A673 (cell line): Measurements from ENCODE around the gene AP1AR. TPM values are rescaled to one million over a fixed set of nuclear protein-coding genes. Genes with fewer than 3 reads are reported as not detected.
A peak's percentile ranks its signal among the peaks of the same experiment; 100 is the strongest.

ENCODE experiments used
- BruUV-seq: library from RNA; stranded (reverse); fragments of 400-500 nt; replicated peaks from 2 replicates; lab custom pipeline; 2021; lab: Mats Ljungman, UMichigan
- CTCF ChIA-PET: fragments of 300-600 bp; sonication (Branson Sonifier 250); formaldehyde crosslinking; loops from one replicate; lab custom pipeline; 2022; ENCODE audit warnings: antibody characterized with exemption; lab: Charles Lee
- POLR2A ChIA-PET: fragments of 300-600 bp; sonication (Branson Sonifier 250); formaldehyde crosslinking; loops from one replicate; lab custom pipeline; 2022; ENCODE audit warnings: antibody characterized with exemption; ENCODE audit not compliant: low non-redundant PET; lab: Charles Lee
- DNase-seq: peaks from one replicate; pipeline ENCODE4 v3.0.0-alpha.2; 2015; ENCODE audit warnings: low spot score
- H3K27ac ChIP-seq: fragments of 200-600 bp; sonication (generic); 2 replicates; pipeline ENCODE4 v1.5.1; 2016; ENCODE audit warnings: mixed run types, low read depth, mild to moderate bottlenecking, mixed read lengths, antibody characterized with exemption, low read length; ENCODE audit not compliant: poor library complexity, severe bottlenecking
- H3K27me3 ChIP-seq: fragments of 200-600 bp; sonication (generic); replicated peaks from 2 replicates; pipeline ENCODE4 v1.6.1; 2017; ENCODE audit warnings: mixed run types, low read depth, mild to moderate bottlenecking, mixed read lengths, antibody characterized with exemption, low read length; ENCODE audit not compliant: insufficient read depth, poor library complexity
- H3K36me3 ChIP-seq: fragments of 200-600 bp; sonication (generic); 2 replicates; pipeline ENCODE4 v1.6.1; 2016; ENCODE audit warnings: mixed run types, mild to moderate bottlenecking, mixed read lengths, antibody characterized with exemption, low read length; ENCODE audit not compliant: insufficient read depth, poor library complexity, severe bottlenecking
- H3K4me1 ChIP-seq: fragments of 200-600 bp; sonication (generic); 2 replicates; pipeline ENCODE4 v1.6.1; 2017; ENCODE audit warnings: mixed run types, mild to moderate bottlenecking, mixed read lengths, antibody characterized with exemption, low read length; ENCODE audit not compliant: insufficient read depth, poor library complexity, severe bottlenecking
- H3K4me3 ChIP-seq: fragments of 200-600 bp; sonication (generic); 2 replicates; pipeline ENCODE4 v1.5.1; 2016; ENCODE audit warnings: low read depth, mixed run types, mild to moderate bottlenecking, mixed read lengths, low read length; ENCODE audit not compliant: poor library complexity, severe bottlenecking
- H3K9me3 ChIP-seq: fragments of 200-600 bp; sonication (generic); 2 replicates; pipeline ENCODE4 v1.6.1; 2016; ENCODE audit warnings: mixed run types, low read depth, mild to moderate bottlenecking, mixed read lengths, antibody characterized with exemption, low read length; ENCODE audit not compliant: poor library complexity, severe bottlenecking
- CTCF ChIP-seq: fragments of 300-800, 200-600 bp; sonication (generic); conservative IDR thresholded peaks from 2 replicates; pipeline ENCODE4 v1.5.1; 2017; ENCODE audit warnings: low read depth, mild to moderate bottlenecking, antibody characterized with exemption, low read length, moderate library complexity, mixed read lengths
- EZH2 ChIP-seq: fragments of 200-600 bp; sonication (generic); IDR thresholded peaks from 2 replicates; pipeline ENCODE4 v1.6.1; 2017; ENCODE audit warnings: borderline replicate concordance, low read depth, mild to moderate bottlenecking, mixed read lengths, antibody characterized with exemption, low read length; ENCODE audit not compliant: poor library complexity, severe bottlenecking
- intact Hi-C: fragments of 100-400 bp; cut with micrococcal nuclease; formaldehyde crosslinking; loops from one replicate; pipeline ENCODE4 v1.10.0; 2022; ENCODE audit not compliant: unreplicated experiment
- total RNA-seq: library from RNA; stranded (reverse); gene quantifications from 2 replicates; pipeline ENCODE4 v1.2.3, GENCODE V29; 2021

The AP1AR gene
- total RNA-seq, 1 experiment from 2014 or later, result 24.9 TPM

- TF ChIP-seq EZH2 (no peak), CTCF (no peak)
- no peaks in the 10 kb centered on the region for H3K4me1 ChIP-seq
- H3K27ac ChIP-seq, result no peak overlapping the region
- H3K4me3 ChIP-seq, result no peak overlapping the region
- POLR2A ChIA-PET, result no interaction called here
- H3K36me3 ChIP-seq, result no peaks in the 10 kb centered on the region
- H3K27me3 ChIP-seq, result no peaks in the 10 kb centered on the region
- BruUV-seq, result no TSS peak
- no peak for DNase-seq
- CTCF ChIA-PET, result no interaction called here
- H3K9me3 ChIP-seq, result no peaks in the 10 kb centered on the region
- intact Hi-C loops, result no loop called here
Observed at GRCh38 chr4:112290341-112290740, 58.8 kb downstream of the AP1AR start.

DNA sequence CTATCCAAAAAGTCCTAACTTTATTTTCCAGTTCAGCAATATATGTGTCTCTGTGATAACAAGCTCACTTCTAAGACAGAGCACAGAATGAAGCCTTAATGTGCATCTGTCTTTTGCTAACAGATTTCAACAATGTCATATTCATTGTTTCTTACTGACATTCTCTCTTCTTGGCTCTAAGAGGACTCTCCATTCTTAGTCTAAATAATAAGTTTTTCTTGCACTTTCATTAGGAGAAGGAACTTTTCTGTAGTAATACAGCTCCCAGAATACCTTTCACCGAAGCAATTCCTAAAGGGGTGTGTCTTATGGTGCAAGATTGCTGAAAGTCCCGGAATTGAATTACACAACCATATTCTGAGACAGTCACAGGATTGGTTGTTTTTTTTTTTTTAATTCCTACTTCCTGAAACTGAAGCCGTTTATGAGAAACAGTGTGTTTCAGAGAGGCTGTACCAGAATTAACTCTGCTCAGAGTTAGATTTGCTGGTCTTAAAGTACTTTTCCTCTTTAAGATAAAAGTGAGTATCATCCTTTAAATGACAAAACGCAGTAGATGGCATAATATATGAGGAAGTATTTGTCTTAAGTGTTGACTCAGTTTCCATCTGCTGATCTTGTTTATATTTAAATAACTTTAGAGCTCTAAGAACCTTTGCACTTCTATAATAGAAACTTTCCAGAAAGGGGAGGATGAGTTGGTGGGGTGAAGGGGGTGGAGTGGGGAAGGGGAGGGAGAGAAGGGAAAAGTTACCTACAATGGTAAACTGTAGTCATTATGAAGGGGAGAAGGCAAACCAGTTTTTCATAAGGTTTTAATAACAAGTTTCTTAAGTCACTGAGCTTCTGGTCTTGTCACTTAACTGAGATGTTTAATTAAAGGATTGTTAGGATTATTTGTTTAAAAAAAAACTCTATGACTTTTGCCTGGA lies 65.6 kb downstream of the AP1AR start, which contains the start of gene ALPK1:
Gene ALPK1 (plus strand): TSS at position 421 of the 932 bp plus-strand sequence.
- H3K27me3 ChIP-seq, result no peaks in the 10 kb centered on the region
- H3K4me1 ChIP-seq, result peaks cover 18% of the 10 kb centered on the region
- DNase-seq, result peak; percentile 91
- peak within 1 kb of the TSS; percentile 61 for H3K27ac ChIP-seq
- CTCF ChIA-PET, result no interaction called here
- POLR2A ChIA-PET, result no interaction called here
- peak within 1 kb of the TSS; percentile 53 for H3K4me3 ChIP-seq
- no peaks in the 10 kb centered on the region for H3K36me3 ChIP-seq
- intact Hi-C loops, result no loop called here
- TF ChIP-seq CTCF, result no peak
- TF ChIP-seq EZH2, result no peak
- BruUV-seq, result no TSS peak
- no peaks in the 10 kb centered on the region for H3K9me3 ChIP-seq

GRCh38 chr4:112299721-112300120 lies 68.1 kb downstream of the AP1AR start:
- POLR2A ChIA-PET, result no interaction called here
- Histone ChIP-seq H3K4me1 (peaks cover 18% of the 10 kb centered on the region), H3K36me3 (no peaks in the 10 kb centered on the region), H3K27me3 (no peaks in the 10 kb centered on the region), H3K4me3 (no peak overlapping the region), H3K9me3 (no peaks in the 10 kb centered on the region), H3K27ac (no peak overlapping the region)
- no TSS peak for BruUV-seq
- CTCF ChIA-PET, result no interaction called here
- TF ChIP-seq CTCF (no peak), EZH2 (no peak)
- intact Hi-C loops, result no loop called here
- DNase-seq, result no peak
